GM06990 (cell line): ENCODE measurements around the gene PHLDB1.
"Not testable (repeated sequence)": the region's sequence is repeated elsewhere in the genome, so short reads cannot be mapped to it uniquely, and the experiment has no call there.

ENCODE experiments used
- DNase-seq: peaks from one replicate; pipeline ENCODE4 v3.0.0-alpha.2; 2011; ENCODE audit not compliant: insufficient read length; ENCODE audit errors: extremely low read depth
- H3K27me3 ChIP-seq: replicated peaks from 2 replicates; pipeline ENCODE4 v1.6.0; 2011; ENCODE audit warnings: low read length; ENCODE audit not compliant: control insufficient read depth, insufficient read depth
- H3K36me3 ChIP-seq: 2 replicates; pipeline ENCODE4 v1.5.1; 2011; ENCODE audit warnings: low read length; ENCODE audit not compliant: control insufficient read depth, insufficient read depth
- H3K4me3 ChIP-seq: replicated peaks from 2 replicates; pipeline ENCODE4 v1.5.1; 2011; ENCODE audit warnings: low read depth, mild to moderate bottlenecking, control low read depth, low read length
- TF ChIP-seq, protein P1 (sequence below): IDR thresholded peaks from 2 replicates; pipeline ENCODE4 v1.5.1; 2011; ENCODE audit warnings: low read length, control low read depth, mild to moderate bottlenecking, inconsistent platforms; ENCODE audit not compliant: insufficient read depth, poor library complexity, severe bottlenecking

The PHLDB1 gene

DNA sequence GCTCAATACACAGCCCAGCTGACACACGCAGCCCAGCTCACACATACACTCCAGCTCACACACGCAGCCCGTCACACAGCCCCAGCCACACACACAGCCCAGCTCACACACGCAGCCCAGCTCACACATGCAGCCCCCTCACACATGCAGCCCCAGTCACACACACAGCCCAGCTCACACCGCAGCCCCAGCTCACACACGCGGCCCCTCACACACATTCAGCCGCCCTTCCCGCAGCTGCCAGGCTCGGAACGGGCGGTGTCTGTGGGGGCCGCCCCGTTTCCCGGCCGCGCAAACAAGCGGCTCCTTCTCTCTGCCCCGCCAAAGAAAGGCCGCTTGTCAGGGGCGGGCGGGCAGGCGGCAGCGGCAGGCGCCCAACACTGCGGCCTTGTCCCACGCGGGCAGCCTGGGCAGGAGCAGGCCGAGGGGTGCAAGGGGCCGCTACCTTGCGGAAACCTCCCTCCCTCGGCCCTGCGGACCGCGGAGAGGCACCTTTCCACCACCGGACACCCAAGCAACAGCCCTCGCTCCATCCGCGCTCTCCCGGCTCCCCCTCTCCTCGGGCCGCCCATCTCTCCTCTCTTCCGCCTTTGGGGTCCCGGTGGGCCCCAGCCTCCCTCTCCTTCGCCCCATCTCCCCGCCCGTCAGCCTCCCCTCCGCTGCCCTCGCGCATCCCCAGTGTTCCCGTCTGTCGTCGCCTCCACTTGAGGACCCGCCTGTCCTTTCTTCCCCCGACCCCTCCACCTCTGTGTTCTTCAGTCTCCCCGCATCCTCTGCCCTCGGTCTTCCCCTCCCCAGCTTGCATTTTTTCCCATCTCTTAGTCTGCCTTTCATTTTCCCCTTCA is 2.2 kb downstream of the PHLDB1 start:
- Histone ChIP-seq H3K36me3 (no peaks in the 10 kb centered on the region), H3K27me3 (peaks cover 10% of the 10 kb centered on the region), H3K4me3 (no peak overlapping the region; the same call in none of the 2 replicates)
- peak; percentile 29 for DNase-seq
- TF ChIP-seq, protein P1, sequence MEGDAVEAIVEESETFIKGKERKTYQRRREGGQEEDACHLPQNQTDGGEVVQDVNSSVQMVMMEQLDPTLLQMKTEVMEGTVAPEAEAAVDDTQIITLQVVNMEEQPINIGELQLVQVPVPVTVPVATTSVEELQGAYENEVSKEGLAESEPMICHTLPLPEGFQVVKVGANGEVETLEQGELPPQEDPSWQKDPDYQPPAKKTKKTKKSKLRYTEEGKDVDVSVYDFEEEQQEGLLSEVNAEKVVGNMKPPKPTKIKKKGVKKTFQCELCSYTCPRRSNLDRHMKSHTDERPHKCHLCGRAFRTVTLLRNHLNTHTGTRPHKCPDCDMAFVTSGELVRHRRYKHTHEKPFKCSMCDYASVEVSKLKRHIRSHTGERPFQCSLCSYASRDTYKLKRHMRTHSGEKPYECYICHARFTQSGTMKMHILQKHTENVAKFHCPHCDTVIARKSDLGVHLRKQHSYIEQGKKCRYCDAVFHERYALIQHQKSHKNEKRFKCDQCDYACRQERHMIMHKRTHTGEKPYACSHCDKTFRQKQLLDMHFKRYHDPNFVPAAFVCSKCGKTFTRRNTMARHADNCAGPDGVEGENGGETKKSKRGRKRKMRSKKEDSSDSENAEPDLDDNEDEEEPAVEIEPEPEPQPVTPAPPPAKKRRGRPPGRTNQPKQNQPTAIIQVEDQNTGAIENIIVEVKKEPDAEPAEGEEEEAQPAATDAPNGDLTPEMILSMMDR, result no peak

DNA sequence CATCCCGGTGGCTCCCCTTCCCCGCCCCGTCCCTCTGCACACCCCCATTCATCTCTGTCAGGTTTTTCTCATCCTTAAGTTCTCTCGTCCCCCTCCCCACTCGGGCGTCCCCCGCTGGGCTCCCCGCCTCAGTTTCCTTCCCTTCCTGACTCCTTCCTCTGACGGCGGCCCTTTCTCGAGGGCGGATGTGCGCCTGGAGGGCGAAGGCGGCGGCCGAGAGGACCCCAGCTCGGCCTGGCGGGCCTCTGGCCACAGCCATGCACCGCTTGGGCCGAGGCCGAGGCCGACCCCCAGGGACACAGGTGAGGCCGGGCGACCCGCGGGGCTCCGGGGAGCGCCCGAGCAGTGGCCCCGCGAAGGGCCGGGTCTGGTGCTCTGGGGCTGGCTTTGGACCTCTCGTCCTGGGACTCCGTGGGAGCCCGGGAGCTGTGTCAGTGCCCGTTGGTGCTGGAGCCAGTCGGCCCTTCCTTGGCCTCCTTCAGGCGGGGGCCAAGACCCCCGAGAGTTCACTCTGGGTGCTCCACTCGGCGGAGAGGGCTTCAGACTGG is 2.9 kb downstream of the PHLDB1 start:
- Histone ChIP-seq H3K4me3 (no peak overlapping the region), H3K27me3 (peaks cover 10% of the 10 kb centered on the region), H3K36me3 (no peaks in the 10 kb centered on the region)
- TF ChIP-seq, protein P1, result no peak
- no peak for DNase-seq

DNA sequence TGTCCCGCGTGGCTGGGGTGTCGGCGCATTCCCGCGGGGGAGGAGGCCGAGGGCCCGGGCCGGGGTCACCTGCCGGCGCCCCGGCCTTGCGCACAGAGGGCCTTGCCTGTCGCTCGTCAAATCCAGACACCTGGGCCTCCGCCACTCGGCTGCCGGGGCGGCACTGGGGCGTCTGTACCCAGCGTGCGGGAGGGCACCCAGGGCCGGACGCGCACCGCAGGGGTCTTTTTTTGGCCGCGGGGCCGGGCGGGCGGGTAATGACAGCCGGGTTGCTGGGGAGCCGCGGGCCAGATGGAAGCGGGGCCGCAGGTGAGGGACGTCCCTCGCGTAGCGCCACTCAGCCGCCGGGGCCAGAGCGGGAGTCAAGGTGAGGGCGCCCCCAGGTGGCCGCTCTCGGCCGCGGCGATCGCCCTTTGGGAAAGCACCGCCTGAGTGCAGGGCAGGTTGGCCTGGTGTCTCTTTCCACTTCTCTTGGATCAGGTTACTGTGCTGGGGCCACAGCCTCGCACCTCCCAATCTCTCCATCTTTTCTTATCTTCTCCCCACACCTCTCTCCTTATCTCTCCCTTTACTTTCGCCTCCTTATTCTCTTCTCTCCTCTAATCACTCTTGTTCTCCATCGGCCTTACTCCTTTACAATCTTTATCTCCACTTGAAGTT is 3.5 kb downstream of the PHLDB1 start:
- Histone ChIP-seq H3K27me3 (peaks cover 10% of the 10 kb centered on the region), H3K4me3 (no peak overlapping the region), H3K36me3 (no peaks in the 10 kb centered on the region)
- DNase-seq, result peak; percentile 75
- TF ChIP-seq, protein P1, result peak; percentile 96

DNA sequence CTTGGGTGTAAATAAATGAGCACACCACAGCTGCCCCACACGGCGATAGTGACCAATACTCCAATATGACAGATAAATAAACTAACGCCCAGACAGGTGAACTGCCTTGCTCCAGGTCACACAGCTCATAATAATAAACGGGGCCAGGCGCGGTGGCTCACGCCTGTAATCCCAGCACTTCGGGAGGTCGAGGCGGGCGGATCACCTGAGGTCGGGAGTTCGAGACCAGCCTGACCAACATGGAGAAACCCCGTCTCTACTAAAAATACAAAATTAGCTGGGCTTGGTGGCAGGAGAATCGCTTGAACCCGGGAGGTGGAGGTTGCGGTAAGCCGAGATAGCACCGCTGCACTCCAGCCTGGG is 4.0 kb downstream of the PHLDB1 start:
- H3K36me3 ChIP-seq, DNase-seq, H3K4me3 ChIP-seq: not testable (repeated sequence)
- peaks cover 10% of the 10 kb centered on the region for H3K27me3 ChIP-seq

DNA sequence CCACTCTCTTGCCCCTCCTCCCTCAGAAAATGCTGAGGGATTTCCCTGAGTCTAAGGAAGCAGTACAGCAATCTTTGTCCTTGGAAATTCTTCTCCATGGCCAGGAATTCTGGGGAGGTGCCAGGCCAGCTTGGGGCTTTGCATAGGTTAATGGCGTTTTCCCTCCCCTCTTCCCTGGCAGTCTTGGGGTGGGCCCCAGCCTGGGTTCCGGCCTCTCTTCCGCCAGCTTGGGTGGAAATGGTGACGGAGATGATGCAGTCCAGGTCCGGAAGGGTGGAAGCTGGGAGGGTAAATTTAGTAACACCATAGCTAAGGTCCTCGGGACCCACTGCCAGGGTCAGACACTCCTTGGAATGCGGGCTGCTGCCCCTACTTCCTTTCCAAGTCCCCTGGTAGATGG is 5.0 kb downstream of the PHLDB1 start:
- no peak for DNase-seq
- Histone ChIP-seq H3K36me3 (no peaks in the 10 kb centered on the region), H3K27me3 (peaks cover 10% of the 10 kb centered on the region), H3K4me3 (no peak overlapping the region)
- TF ChIP-seq, protein P1, result no peak

DNA sequence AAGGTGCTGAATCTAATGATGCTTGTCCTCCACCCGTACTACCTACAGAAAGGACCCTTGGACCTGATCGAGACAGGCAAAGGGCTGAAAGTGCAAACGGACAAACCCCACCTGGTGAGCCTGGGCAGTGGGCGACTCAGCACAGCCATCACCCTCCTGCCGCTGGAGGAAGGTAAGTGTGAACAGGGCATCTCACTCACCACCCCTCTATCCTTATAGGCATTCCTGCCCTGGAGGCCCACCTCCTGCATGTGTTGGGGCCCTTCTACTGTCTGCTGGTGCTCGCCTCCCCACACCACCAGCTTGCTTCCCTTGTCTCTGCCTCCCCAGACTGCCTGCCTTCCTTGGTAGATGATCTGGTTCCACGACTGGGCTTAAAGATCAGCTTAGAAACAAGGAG is 7.1 kb downstream of the PHLDB1 start:
- H3K4me3 ChIP-seq, result no peak overlapping the region
- no peak for DNase-seq
- TF ChIP-seq, protein P1, result no peak
- H3K36me3 ChIP-seq, result no peaks in the 10 kb centered on the region
- peaks cover 3% of the 10 kb centered on the region for H3K27me3 ChIP-seq
